Measurements from ENCODE around the gene CXCL5.
"Not testable (repeated sequence)": the region's sequence is repeated elsewhere in the genome, so short reads cannot be mapped to it uniquely, and the experiment has no call there.

CXCL5 gene

GRCh38 chr4:74014332-74014731 lies 15.9 kb upstream of the CXCL5 start:
- DNase-seq = no peak

GRCh38 chr4:74013264-74013663 lies 14.8 kb upstream of the CXCL5 start:
- DNase-seq = no peak

DNA sequence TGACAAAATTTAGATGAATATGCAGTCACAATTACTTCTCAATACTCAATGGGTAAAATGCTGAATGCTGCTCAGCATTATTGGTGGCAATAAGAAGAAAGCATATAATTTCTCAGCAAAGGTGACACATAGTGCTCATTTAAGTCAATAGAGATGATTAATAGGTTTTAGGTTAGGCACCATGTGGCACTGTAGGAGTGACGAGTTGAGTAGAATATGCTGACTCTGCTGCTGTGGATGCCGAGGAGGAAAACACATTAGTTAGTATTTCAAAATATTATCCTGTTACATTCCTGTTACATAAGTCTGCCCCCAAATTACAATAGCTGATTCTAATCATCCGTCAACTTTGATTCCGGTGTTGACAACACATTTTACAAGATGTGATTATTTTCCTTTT lies 13.7 kb upstream of the CXCL5 start:
- no peak for DNase-seq

DNA sequence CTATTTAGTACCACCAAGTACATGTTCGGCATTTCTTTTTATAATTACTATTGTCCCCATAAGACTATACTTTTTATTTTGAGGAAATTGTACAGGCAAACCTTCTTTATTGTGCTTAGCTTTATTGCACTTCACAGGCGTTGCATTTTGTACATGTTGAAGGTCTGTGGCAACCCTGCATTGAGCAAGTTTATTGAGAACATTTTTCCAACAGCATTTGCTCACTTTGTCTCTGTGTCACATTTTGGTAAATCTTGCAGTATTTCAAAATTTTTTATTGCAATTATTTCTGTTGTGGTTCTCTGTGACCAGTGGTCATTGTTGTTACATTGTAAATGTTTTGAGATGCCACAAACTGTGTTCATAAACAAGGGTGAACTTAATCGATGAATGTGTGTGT lies 10.8 kb upstream of the CXCL5 start:
- DNase-seq = no peak

- no peak for DNase-seq
These were observed 7.6 kb upstream of the CXCL5 start for GRCh38 chr4:74006009-74006476.

DNA sequence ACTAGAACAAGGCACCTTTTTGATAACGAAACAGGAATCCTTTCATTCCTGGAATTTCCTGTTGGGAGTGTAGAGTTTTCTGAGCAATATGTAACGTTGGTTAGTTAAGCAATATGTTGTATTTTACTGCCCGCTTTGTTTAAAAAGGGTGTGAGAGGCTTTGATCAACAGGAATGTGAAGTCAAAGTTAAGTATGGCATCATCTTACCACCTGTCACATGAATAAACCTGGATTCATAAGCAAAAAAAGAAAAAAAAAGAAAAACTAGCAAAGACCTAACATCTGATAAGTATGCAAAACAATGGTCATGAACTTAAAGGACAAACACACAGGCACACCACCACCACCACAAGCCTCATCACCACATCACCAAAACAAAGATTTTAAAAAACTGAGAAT lies 7.1 kb upstream of the CXCL5 start:
- no peak for DNase-seq

DNA sequence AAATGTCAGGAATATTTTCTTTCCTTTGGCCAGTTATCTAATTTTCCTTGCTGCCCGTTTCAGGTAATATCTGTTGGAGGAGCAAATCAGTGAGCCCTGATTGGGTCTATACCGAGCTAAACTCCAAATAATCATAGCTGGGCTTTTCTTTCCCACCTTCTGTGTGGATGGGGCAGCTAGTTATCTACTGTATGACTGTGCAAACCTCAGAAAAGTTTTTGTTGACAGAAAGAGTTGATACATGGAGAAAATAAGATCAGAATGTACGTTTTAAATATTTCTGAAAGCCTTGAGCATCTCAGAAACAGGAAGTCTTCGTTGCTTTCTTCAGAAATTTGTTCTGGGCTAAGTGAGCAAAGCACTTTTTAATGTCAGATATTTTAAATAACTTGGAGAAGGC lies 6.2 kb upstream of the CXCL5 start:
- DNase-seq = no peak

- no peak for DNase-seq
These were observed 1.8 kb upstream of the CXCL5 start for GRCh38 chr4:74000301-74000700.

GRCh38 chr4:73992050-73992449 lies 6.4 kb downstream of the CXCL5 start:
- no peak for DNase-seq

GRCh38 chr4:73991742-73992000 lies 6.8 kb downstream of the CXCL5 start:
- DNase-seq = no peak

- DNase-seq = no peak
These were observed 7.3 kb downstream of the CXCL5 start for GRCh38 chr4:73990988-73991741.

- no peak for DNase-seq
These were observed 8.5 kb downstream of the CXCL5 start for GRCh38 chr4:73989928-73990327.

DNA sequence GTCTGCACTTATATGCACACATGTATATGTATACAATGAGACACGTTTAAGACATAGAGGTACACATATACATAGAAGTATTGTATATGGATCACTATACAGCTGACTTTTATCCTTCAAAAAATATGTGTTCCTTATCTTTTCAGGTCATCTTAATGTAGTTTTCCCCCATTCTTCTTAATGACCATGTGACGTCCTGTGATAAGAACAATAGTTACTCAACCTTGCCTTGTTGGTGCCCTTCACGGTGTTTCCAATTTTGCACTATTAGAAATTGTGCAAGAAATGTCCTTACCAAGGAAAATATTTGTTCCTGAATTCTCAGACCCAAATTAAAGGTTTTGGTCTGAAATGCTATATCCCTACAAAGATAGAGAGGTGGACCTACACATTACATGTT lies 9.4 kb downstream of the CXCL5 start:
- DNase-seq = no peak

- DNase-seq = no peak
These were observed 10.4 kb downstream of the CXCL5 start, which contains the start of gene PPBP for GRCh38 chr4:73988061-73988460. Gene PPBP (minus strand): TSS chr4:73988190. CDS start chr4:73988103, 87 bp downstream.

DNA sequence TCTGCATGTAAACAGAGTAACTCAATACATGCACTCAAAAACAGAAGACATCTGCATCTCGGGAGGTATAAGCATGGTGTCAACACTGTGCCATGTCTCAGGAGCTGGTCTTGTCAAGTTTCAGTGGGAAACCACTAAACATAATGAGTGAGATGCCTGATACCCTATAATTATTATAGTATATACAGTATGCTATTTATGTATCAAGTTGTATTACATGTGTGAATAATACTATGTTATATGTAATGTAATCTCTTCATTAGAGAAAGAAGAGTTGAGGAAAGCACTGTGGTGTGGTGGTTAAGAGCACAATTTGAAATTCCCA lies 13.0 kb downstream of the CXCL5 start:
- no peak for DNase-seq

DNA sequence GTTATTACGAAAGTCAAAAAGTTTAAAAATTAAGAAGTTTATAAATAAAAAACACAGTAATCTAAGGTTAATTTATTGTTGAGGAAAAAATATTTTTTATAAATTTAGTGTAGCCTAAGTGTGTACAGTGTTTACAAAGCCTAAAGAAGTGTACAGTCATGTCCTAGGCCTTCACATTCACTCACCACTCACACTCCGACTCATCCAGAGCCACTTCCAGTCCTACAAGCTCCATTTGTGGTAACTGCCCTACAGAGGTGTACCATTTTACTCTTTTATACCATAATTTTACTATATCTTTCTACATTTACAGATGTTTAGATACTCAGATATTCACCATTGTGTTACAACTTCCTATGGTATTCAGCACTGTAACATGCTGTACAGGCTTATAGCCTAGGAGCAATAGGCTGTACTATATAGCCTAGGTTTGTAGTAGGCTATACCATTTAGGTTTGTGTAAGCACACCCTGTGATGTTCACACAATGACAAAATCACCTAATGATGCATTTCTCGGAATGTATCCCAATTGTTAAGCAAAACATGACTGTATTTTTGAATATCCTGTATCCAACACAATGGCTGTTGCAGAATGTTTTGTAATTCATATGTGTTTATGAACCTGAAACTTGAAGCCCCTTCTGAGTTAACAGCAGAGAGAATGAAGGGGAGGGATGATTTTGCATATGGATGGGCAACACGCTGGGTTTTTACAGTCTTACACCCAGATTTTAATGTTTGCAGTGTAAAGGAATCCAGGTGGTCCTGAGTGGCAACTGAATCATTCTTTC lies 13.5 kb downstream of the CXCL5 start:
- DNase-seq = no peak

DNA sequence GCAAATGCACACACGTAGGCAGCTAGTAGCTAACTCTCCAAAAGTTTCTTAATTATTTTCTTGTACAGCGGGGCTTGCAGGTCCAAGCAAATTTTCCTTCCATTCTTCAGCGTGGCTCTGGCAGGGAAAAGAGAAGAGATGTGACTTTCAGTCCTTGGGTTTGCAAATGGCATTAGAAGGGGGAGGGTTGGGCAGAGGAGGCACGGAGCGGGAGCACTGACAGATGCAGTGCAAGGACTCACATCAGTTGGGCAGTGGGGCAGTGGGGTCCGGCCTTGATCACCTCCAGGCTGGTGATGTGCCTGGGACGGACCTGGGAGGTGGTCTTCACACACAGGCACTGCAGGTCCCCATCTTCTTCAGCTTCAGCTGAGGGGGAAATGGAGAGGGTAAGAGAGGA lies 17.3 kb downstream of the CXCL5 start:
- DNase-seq = not testable (repeated sequence)

- DNase-seq = no peak
These were observed 19.0 kb downstream of the CXCL5 start for GRCh38 chr4:73979407-73979957.

- DNase-seq = no peak
These were observed 19.6 kb downstream of the CXCL5 start for GRCh38 chr4:73978886-73979285.

DNA sequence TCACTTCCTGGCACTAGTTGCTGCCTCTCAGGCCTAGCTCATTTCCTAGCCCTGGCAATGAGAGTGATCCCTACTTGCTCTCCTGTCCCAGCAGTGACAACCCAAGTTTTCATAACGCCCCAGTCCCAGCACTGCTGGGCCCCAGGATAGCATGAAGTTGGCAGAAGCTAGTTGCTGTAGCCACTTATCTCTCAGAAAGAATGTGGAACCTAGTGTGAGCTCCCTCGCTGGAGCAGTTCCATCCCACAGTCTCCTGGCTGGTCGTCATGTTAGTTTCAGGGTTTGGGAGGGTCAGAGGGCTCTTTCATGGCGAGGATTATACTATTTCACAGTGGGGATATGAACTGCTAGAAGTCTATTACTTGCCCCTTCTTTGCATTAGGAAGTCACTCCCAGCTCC lies 21.8 kb downstream of the CXCL5 start:
- DNase-seq = no peak

DNA sequence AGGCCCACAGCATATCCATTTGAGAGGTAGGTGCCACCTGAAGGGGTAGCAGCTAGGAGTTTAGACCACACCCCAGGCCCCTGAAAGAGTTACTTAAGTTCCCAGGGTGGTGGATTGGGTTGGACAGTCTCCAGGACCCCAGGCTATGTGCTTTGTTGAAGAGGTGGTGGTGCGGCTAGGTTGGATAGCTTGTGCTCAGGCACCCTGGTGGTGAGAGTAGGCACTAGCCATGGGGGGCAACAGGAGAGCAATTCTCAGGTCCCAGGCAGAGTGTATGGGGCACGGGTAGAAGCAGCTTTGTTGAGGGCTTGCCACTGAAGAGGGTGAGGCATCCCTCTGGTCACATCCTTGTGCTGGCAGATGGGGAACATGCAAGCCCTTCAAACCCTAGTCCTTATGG lies 22.3 kb downstream of the CXCL5 start:
- no peak for DNase-seq

- no peak for DNase-seq
These were observed 24.1 kb downstream of the CXCL5 start for GRCh38 chr4:73974352-73974751.

- DNase-seq = no peak
These were observed 27.5 kb downstream of the CXCL5 start for GRCh38 chr4:73970945-73971344.

GRCh38 chr4:73970011-73970410 lies 28.5 kb downstream of the CXCL5 start:
- DNase-seq = no peak

GRCh38 chr4:73967866-73968265 lies 30.6 kb downstream of the CXCL5 start:
- no peak for DNase-seq
